Endothelial cell of umbilical vein (primary cell): Measurements from ENCODE around the gene OSCAR. TPM values are rescaled to one million over a fixed set of nuclear protein-coding genes. Genes with fewer than 3 reads are reported as not detected.

Experiments
- BruUV-seq: library from RNA; stranded (reverse); fragments of 400-500 nt; replicated peaks from 2 replicates; lab custom pipeline; 2021; lab: Mats Ljungman, UMichigan
- CTCF ChIA-PET: fragments of 300-600, 350-600 bp; sonication (Branson Sonifier 250); formaldehyde crosslinking; loops from one replicate; lab custom pipeline; 2021; ENCODE audit warnings: antibody characterized with exemption, inconsistent platforms; lab: Charles Lee
- POLR2A ChIA-PET: fragments of 300-600, 350-600 bp; sonication (Branson Sonifier 250); formaldehyde crosslinking; loops from one replicate; lab custom pipeline; 2021; ENCODE audit warnings: antibody characterized with exemption, inconsistent platforms; lab: Charles Lee
- DNase-seq: peaks from one replicate; pipeline ENCODE4 v3.0.0-alpha.2; 2011; ENCODE audit warnings: low read depth, low spot score
- FAIRE-seq: peaks from 2 replicates; lab custom pipeline; 2011; peaks lifted over from hg19 to GRCh38; lab: Jason Lieb, UNC
- H2AFZ ChIP-seq: 2 replicates; pipeline ENCODE4 v1.6.0; 2012; ENCODE audit warnings: low read depth, low read length, control low read depth, inconsistent platforms
- H3K27ac ChIP-seq: 2 replicates; pipeline ENCODE4 v1.5.1; 2011; ENCODE audit warnings: low read depth, mild to moderate bottlenecking, control low read depth, low read length, moderate library complexity; ENCODE audit not compliant: insufficient read depth
- H3K27me3 ChIP-seq, 2 experiments: 2 replicates each; pipeline versions ENCODE4 v1.6.0 to v1.6.1; 2011; ENCODE audit warnings: low read length in 2 of 2, mixed read lengths in 1 of 2; ENCODE audit not compliant: control insufficient read depth in 2 of 2, insufficient read depth in 2 of 2
- H3K36me3 ChIP-seq, 2 experiments: 2 replicates in 1 of 2; 3 replicates in 1 of 2; pipeline ENCODE4 v1.5.1; 2011; ENCODE audit warnings: low read length in 2 of 2, mild to moderate bottlenecking in 1 of 2, moderate library complexity in 1 of 2; ENCODE audit not compliant: control insufficient read depth in 2 of 2, insufficient read depth in 2 of 2; ENCODE audit errors: extremely low read depth in 1 of 2
- H3K4me1 ChIP-seq: 3 replicates; pipeline ENCODE4 v1.5.1; 2011; ENCODE audit warnings: mild to moderate bottlenecking, low read length; ENCODE audit not compliant: control insufficient read depth, insufficient read depth; ENCODE audit errors: extremely low read depth
- H3K4me2 ChIP-seq: 2 replicates; pipeline ENCODE4 v1.6.1; 2011; ENCODE audit warnings: low read length, control low read depth, mixed read lengths; ENCODE audit not compliant: insufficient read depth
- H3K4me3 ChIP-seq, 3 experiments: fragments of 200-600 bp in 1 of 3; sonication (generic), shearing (Covaris generic) in 1 of 3; replicated peaks in 1 of 3; 2 replicates each; pipeline ENCODE4 v1.5.1; 2011 to 2016; ENCODE audit warnings: control low read depth in 3 of 3, low read length in 3 of 3, mild to moderate bottlenecking in 2 of 3, inconsistent platforms in 1 of 3, low read depth in 1 of 3, moderate library complexity in 1 of 3; ENCODE audit not compliant: insufficient read depth in 1 of 3
- H3K79me2 ChIP-seq: 2 replicates; pipeline ENCODE4 v1.6.0; 2012; ENCODE audit warnings: low read length, inconsistent platforms; ENCODE audit not compliant: control insufficient read depth, insufficient read depth
- H3K9ac ChIP-seq: replicated peaks from 2 replicates; pipeline ENCODE3; 2011; ENCODE audit warnings: low read length, control low read depth; ENCODE audit not compliant: insufficient read depth; ENCODE audit errors: extremely low read depth
- H3K9me1 ChIP-seq: replicated peaks from 3 replicates; pipeline ENCODE4 v1.6.0; 2011; ENCODE audit warnings: mild to moderate bottlenecking, low read length; ENCODE audit not compliant: control insufficient read depth, insufficient read depth; ENCODE audit errors: extremely low read depth
- H3K9me3 ChIP-seq: replicated peaks from 2 replicates; pipeline ENCODE4 v1.5.1; 2012; ENCODE audit warnings: low read length, inconsistent platforms; ENCODE audit not compliant: control insufficient read depth, insufficient read depth
- H4K20me1 ChIP-seq: replicated peaks from 2 replicates; pipeline ENCODE3; 2011; ENCODE audit warnings: mild to moderate bottlenecking, low read length; ENCODE audit not compliant: control insufficient read depth, insufficient read depth; ENCODE audit errors: extremely low read depth
- EZH2 ChIP-seq: IDR thresholded peaks from 2 replicates; pipeline ENCODE4 v1.6.1; 2012; ENCODE audit warnings: borderline replicate concordance, low read depth, mild to moderate bottlenecking, moderate library complexity, low read length, inconsistent platforms; ENCODE audit not compliant: severe bottlenecking
- FOS ChIP-seq: IDR thresholded peaks from 2 replicates; pipeline ENCODE4 v1.6.1; 2011; ENCODE audit warnings: mild to moderate bottlenecking, low read length, moderate library complexity, borderline replicate concordance; ENCODE audit not compliant: insufficient read depth
- GATA2 ChIP-seq: IDR thresholded peaks from 2 replicates; pipeline ENCODE4 v1.7.0; 2011; ENCODE audit warnings: low read depth, mild to moderate bottlenecking, moderate library complexity, mixed read lengths, low read length; ENCODE audit not compliant: insufficient read length, insufficient read depth
- JUN ChIP-seq: IDR thresholded peaks from 2 replicates; pipeline ENCODE4 v1.6.1; 2011; ENCODE audit warnings: borderline replicate concordance, low read depth; ENCODE audit not compliant: insufficient read length, insufficient read depth
- MAX ChIP-seq: IDR thresholded peaks from 2 replicates; pipeline ENCODE4 v1.6.1; 2011; ENCODE audit not compliant: insufficient read depth, insufficient read length
- MYC ChIP-seq: IDR thresholded peaks from one replicate; pipeline ENCODE4 v1.6.1; 2011; ENCODE audit warnings: mild to moderate bottlenecking, low read depth, low read length
- POLR2A ChIP-seq: IDR thresholded peaks from 2 replicates; pipeline ENCODE4 v1.6.1; 2012; ENCODE audit warnings: low read depth, mild to moderate bottlenecking, control low read depth, low read length
- POLR2AphosphoS5 ChIP-seq: IDR thresholded peaks from 2 replicates; pipeline ENCODE4 v1.6.1; 2012; ENCODE audit warnings: low read depth, mild to moderate bottlenecking, control low read depth, low read length, moderate library complexity; ENCODE audit not compliant: insufficient read depth
- dilution Hi-C: fragments of 300-500 bp; cut with MboI; formaldehyde crosslinking; loops from one replicate; pipeline ENCODE4 v1.15.0; 2019; ENCODE audit warnings: low sequenced_read_pairs; ENCODE audit not compliant: extremely low pct_ligation_motif_present
- intact Hi-C: fragments of 100-400 bp; cut with micrococcal nuclease; formaldehyde crosslinking; loops from one replicate; pipeline ENCODE4 v1.10.0; 2022
- polyA plus RNA-seq, 4 experiments: library from polyadenylated mRNA; depleted of rRNA in 3 of 4; stranded (reverse) in 3 of 4; unstranded in 1 of 4; fragments of >200 nt; gene quantifications; 2 replicates each; pipeline versions ENCODE4 v1.2.1 to v1.2.3, GENCODE V29; 2011 to 2012; ENCODE audit warnings: missing spikeins in 1 of 4
- total RNA-seq: library from RNA; stranded (reverse); gene quantifications from 2 replicates; pipeline ENCODE4 v1.2.3, GENCODE V29; 2021
- TF ChIP-seq, protein P1 (sequence below), 2 donors: IDR thresholded peaks; 1 replicate in 1 of 2; 2 replicates in 1 of 2; pipeline ENCODE4 v1.5.1; 2011; ENCODE audit warnings: low read length in 2 of 2, mild to moderate bottlenecking in 2 of 2, moderate library complexity in 2 of 2, control low read depth in 1 of 2, inconsistent platforms in 1 of 2, low read depth in 1 of 2; ENCODE audit not compliant: insufficient read depth in 1 of 2; ENCODE audit errors: extremely low read depth in 1 of 2

The OSCAR gene
- total and polyA plus RNA-seq, 2 donors (not counting 3 experiments of a cell fraction or from before 2014, with no cell fraction given), result 0.08 TPM; not detected in 1

DNA sequence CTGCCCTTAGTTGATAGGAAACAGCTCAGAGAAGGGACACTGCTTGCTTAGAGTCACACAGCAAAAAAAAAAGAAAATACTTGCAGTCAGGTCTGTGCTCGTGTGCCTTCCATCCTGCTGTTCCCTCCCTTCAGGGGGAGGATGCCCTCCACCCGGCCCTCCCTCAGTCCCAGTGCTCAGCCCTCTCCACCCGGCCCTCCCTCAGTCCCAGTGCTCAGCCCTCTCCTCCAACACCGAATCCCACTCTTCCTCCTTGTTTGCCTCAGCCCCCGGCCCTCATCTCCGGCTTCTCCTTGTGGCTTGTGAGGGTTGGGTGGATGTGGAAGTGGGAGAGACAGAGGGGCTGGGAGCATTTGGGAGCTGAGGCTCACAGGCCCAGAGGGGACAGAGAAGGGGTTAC is 9.0 kb upstream of the OSCAR start:
- Histone ChIP-seq H4K20me1 (no peaks in the 10 kb centered on the region), H3K4me3 (no peak overlapping the region), H3K36me3 (peaks cover 0 to 40% of the 10 kb centered on the region in 2 experiments), H3K27me3 (no peaks in the 10 kb centered on the region), H3K4me2 (no peak overlapping the region), H3K4me1 (peaks cover 3% of the 10 kb centered on the region), H3K27ac (no peak overlapping the region), H3K9me1 (no peaks in the 10 kb centered on the region), H2AFZ (no peak overlapping the region), H3K9me3 (no peaks in the 10 kb centered on the region), H3K79me2 (peaks cover 3% of the 10 kb centered on the region), H3K9ac (no peak overlapping the region)
- CTCF ChIA-PET, result no interaction called here
- dilution Hi-C loops, result no loop called here
- no TSS peak for BruUV-seq
- no peak for DNase-seq
- intact Hi-C loops, result no loop called here
- TF ChIP-seq, protein P1, sequence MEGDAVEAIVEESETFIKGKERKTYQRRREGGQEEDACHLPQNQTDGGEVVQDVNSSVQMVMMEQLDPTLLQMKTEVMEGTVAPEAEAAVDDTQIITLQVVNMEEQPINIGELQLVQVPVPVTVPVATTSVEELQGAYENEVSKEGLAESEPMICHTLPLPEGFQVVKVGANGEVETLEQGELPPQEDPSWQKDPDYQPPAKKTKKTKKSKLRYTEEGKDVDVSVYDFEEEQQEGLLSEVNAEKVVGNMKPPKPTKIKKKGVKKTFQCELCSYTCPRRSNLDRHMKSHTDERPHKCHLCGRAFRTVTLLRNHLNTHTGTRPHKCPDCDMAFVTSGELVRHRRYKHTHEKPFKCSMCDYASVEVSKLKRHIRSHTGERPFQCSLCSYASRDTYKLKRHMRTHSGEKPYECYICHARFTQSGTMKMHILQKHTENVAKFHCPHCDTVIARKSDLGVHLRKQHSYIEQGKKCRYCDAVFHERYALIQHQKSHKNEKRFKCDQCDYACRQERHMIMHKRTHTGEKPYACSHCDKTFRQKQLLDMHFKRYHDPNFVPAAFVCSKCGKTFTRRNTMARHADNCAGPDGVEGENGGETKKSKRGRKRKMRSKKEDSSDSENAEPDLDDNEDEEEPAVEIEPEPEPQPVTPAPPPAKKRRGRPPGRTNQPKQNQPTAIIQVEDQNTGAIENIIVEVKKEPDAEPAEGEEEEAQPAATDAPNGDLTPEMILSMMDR (IDR thresholded peaks at IDR 0.05; ENCODE audit: extremely low read depth in 1 of 2, insufficient read depth in 1 of 2, low read depth in 1 of 2, low read length in 2 of 2), result no peak
- TF ChIP-seq MYC, result no peak
- no peak for TF ChIP-seq GATA2
- TF ChIP-seq FOS, result no peak
- TF ChIP-seq EZH2, result no peak
- no peak for TF ChIP-seq JUN
- no peak for TF ChIP-seq POLR2A
- no peak for TF ChIP-seq MAX
- no peak for TF ChIP-seq POLR2AphosphoS5
- no peak for FAIRE-seq
- POLR2A ChIA-PET, result no interaction called here
